ENCODE data around the gene PLEKHD1. TPM values are rescaled to one million over a fixed set of nuclear protein-coding genes. Genes with fewer than 3 reads are reported as not detected.

PLEKHD1 gene
- total RNA-seq, 4 donors from 2014 or later: 0.13 to 2.4 (median 1.8) TPM

GRCh38 chr14:69479696-69480095, 4.8 kb upstream of the PLEKHD1 start:
- no peak overlapping the region for H3K4me3 ChIP-seq (ENCODE audit: low read depth, poor library complexity, severe bottlenecking)
- TF ChIP-seq CTCF (IDR thresholded peaks at IDR 0.05) (no peak), POLR2A (IDR thresholded peaks at IDR 0.05) (no peak)
- DNase-seq (ENCODE audit: low spot score in 2 of 2): peak in 1 of 2 donors; percentile 72
- intact Hi-C loops (cut with DNase I; ENCODE audit: low total_unique reads): no loop called here
- WGBS, 2 donors: 90 to 91% methylated on average over 5 of the region's 5 CpGs

GRCh38 chr14:69480136-69480535, 4.4 kb upstream of the PLEKHD1 start:
- intact Hi-C loops (cut with DNase I; ENCODE audit: low total_unique reads): no loop called here
- WGBS, 2 donors: 44 to 65% methylated on average over 5 of the region's 5 CpGs
- TF ChIP-seq CTCF (IDR thresholded peaks at IDR 0.05) (no peak), POLR2A (IDR thresholded peaks at IDR 0.05) (no peak)
- DNase-seq (ENCODE audit: low spot score in 2 of 2): peak in 1 of 2 donors; percentile 82
- H3K4me3 ChIP-seq (ENCODE audit: low read depth, poor library complexity, severe bottlenecking): no peak overlapping the region

DNA sequence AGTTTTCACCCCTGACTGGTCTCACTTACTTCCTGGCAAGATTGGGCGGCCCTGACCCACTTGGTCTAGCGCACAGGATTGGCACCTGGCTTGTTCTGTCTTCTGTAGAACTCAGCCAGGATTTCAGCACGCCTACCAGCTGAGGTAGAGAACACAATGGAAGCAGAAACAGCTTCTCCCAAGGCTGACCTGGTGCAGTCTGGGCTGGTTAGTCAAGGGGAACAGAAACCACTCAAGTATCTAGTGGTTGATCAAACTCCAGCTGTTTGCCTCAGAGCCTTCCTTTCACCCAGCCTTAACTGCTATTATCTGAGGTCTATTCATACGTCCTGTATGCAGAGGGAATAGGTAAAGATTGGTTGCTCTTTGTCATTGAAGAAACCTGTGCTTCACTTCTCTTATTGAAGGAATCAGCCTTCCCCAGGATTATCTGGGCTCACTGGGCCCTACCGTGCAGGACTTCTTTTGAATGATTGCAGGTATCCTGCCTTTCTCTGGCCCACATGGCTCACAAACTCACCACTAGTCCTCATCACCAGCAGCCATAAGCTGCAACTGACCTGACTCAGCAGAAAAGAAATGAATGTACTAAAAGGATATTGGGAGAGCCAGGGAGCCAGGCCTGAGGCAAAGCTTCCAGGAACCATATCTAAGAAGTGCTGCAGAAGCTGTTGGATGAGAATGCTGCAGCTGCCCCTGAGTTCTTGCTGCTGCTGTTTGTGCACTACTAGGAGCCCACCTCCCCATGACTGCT, 2.5 kb upstream of the PLEKHD1 start:
- TF ChIP-seq CTCF (IDR thresholded peaks at IDR 0.05) (no peak), POLR2A (IDR thresholded peaks at IDR 0.05) (no peak)
- WGBS, 2 donors: 77 to 89% methylated on average over 5 of the region's 5 CpGs
- no peak for DNase-seq (ENCODE audit: low spot score in 2 of 2)
- H3K4me3 ChIP-seq (ENCODE audit: low read depth, poor library complexity, severe bottlenecking): no peak overlapping the region
- intact Hi-C loops (cut with DNase I; ENCODE audit: low total_unique reads): no loop called here

DNA sequence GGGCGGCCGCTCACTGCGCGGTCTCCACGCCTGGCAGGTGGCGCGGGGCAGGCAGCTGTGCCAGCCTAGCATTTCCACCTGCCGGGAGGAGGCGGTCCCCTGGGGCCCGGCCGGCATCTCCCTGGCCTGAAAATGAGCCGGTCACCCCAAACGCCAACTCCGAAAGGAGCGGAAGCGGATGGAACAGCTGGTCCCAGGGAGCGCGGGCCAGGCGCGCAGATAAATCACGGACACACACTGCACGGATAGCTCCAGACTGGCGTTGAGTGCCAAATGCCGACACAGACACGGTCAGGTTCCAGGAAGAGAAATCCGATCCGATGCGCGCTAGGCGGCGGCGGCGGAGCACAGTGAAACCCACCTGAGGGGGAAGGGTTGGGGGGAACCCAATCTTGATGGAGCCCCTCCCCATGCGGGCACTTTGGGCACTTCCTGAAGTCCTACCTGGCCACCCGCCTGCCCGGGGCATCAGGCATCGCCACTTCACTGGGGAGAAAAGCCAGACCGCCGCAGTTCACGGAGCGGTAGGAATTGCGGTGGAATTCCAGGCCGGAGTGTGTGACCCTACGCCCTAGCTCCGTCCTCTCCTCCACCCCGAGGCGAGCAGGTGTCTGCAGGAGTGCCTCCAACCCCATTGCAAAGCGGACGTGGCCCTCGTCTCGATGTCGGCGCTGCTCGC, 624 bp upstream of the PLEKHD1 start:
- 1 to 2% methylated on average over 42 to 45 of the region's 54 CpGs for WGBS, 2 donors
- intact Hi-C loops (cut with DNase I; ENCODE audit: low total_unique reads): no loop called here
- TF ChIP-seq CTCF (IDR thresholded peaks at IDR 0.05) (no peak), POLR2A (IDR thresholded peaks at IDR 0.05) (no peak)
- DNase-seq (ENCODE audit: low spot score in 2 of 2): no peak
- peak overlapping the region; percentile 6 for H3K4me3 ChIP-seq (ENCODE audit: low read depth, poor library complexity, severe bottlenecking)

DNA sequence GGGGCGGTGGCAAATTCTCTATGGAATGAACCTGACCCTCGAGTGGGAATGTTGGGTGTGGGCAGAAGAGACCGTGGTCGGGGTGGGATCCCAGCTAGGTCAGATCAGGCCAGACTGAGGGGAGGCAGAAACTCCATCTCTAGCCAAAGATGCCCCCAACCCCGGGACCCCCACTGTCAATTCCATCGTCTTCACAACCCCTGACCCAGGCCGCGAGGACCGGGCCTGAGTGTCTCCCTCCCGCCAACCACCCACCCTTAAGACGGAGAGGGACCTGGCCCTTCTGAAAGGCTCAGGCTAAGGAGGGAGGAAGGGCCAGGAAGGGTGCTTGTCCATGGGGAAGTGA, 760 bp downstream of the PLEKHD1 start:
- intact Hi-C loops (cut with DNase I; ENCODE audit: low total_unique reads): no loop called here

More for the DNA sequence above, 760 bp downstream of the PLEKHD1 start:
- no peak for TF ChIP-seq POLR2A (IDR thresholded peaks at IDR 0.05)
- TF ChIP-seq CTCF (IDR thresholded peaks at IDR 0.05): no peak
- no peak overlapping the region for H3K4me3 ChIP-seq (ENCODE audit: low read depth, poor library complexity, severe bottlenecking)
- no peak for DNase-seq (ENCODE audit: low spot score in 2 of 2)
- 68 to 75% methylated on average over 9 to 11 of the region's 11 CpGs for WGBS, 2 donors
